Activated naive CD8-positive, alpha-beta T cell treated with anti-CD3 and anti-CD28 coated beads for 36 hours (primary cell): ENCODE measurements around the gene DAZ3. TPM values are rescaled to one million over a fixed set of nuclear protein-coding genes. Genes with fewer than 3 reads are reported as not detected.
"Not testable (repeated sequence)": the region's sequence is repeated elsewhere in the genome, so short reads cannot be mapped to it uniquely, and the experiment has no call there.

Experiments
- DNase-seq: peaks from one replicate; pipeline ENCODE4 v3.0.0; 2021
- H3K27ac Mint-ChIP-seq: one replicate; pipeline ENCODE4 v1.8.0; 2022; ENCODE audit warnings: mild to moderate bottlenecking, moderate library complexity, mixed read lengths
- H3K27me3 Mint-ChIP-seq: one replicate; pipeline ENCODE4 v1.8.0; 2022; ENCODE audit warnings: mild to moderate bottlenecking, mixed read lengths
- H3K36me3 Mint-ChIP-seq: one replicate; pipeline ENCODE4 v1.8.0; 2021; ENCODE audit warnings: mild to moderate bottlenecking, mixed read lengths
- H3K4me1 Mint-ChIP-seq: one replicate; pipeline ENCODE4 v1.8.0; 2021; ENCODE audit warnings: mixed read lengths
- H3K4me3 Mint-ChIP-seq: one replicate; pipeline ENCODE4 v1.8.0; 2022; ENCODE audit warnings: mild to moderate bottlenecking, moderate library complexity, mixed read lengths
- H3K9me3 Mint-ChIP-seq: one replicate; pipeline ENCODE4 v1.8.0; 2022; ENCODE audit warnings: mixed read lengths
- total RNA-seq, 2 experiments: library from RNA; stranded (reverse); gene quantifications; one replicate each; pipeline ENCODE4 v1.2.3, GENCODE V29; 2021

DAZ3 gene, protein sequence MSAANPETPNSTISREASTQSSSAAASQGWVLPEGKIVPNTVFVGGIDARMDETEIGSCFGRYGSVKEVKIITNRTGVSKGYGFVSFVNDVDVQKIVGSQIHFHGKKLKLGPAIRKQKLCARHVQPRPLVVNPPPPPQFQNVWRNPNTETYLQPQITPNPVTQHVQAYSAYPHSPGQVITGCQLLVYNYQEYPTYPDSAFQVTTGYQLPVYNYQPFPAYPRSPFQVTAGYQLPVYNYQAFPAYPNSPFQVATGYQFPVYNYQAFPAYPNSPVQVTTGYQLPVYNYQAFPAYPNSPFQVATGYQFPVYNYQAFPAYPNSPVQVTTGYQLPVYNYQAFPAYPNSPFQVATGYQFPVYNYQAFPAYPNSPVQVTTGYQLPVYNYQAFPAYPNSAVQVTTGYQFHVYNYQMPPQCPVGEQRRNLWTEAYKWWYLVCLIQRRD
- total RNA-seq = not detected

DNA sequence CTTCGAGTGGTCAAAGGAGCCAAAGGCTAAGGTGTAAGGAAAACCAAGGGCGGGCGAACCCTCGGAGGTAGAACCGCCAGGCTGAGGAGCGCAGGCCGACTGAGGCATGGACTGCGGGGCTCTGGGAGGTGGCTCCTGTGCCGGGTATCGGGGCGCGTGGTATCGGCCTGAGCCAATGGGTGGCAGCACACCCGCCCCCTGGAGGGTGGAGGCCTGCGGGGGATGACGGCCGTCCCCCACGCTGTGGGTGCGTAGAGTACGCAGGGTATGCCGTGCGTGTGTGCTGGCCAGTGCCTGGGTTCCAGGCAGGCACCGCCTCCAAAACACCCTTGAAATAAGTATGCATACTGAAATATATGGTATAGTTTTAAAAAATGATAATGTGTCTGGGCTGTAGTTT, at the start of gene DAZ3:
Gene DAZ3 (minus strand): TSS at position 101 of the 400 bp plus-strand sequence. CDS start 208 bp downstream, outside the sequence.
- not testable (repeated sequence) for DNase-seq, H3K27ac Mint-ChIP-seq

DNA sequence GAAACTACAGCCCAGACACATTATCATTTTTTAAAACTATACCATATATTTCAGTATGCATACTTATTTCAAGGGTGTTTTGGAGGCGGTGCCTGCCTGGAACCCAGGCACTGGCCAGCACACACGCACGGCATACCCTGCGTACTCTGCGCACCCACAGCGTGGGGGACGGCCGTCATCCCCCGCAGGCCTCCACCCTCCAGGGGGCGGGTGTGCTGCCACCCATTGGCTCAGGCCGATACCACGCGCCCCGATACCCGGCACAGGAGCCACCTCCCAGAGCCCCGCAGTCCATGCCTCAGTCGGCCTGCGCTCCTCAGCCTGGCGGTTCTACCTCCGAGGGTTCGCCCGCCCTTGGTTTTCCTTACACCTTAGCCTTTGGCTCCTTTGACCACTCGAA, 20.4 kb upstream of the DAZ3 start, which contains the start of gene DAZ4:
Gene DAZ4 (plus strand): TSS at position 301 of the 400 bp plus-strand sequence. CDS start 208 bp downstream, outside the sequence.
- H3K36me3 Mint-ChIP-seq, H3K4me1 Mint-ChIP-seq, H3K27ac Mint-ChIP-seq, H3K9me3 Mint-ChIP-seq, DNase-seq, H3K27me3 Mint-ChIP-seq, H3K4me3 Mint-ChIP-seq: not testable (repeated sequence)

More for the DNA sequence above, at the start of gene DAZ3:
- not testable (repeated sequence) for H3K27me3 Mint-ChIP-seq, H3K9me3 Mint-ChIP-seq, H3K4me1 Mint-ChIP-seq, H3K36me3 Mint-ChIP-seq, H3K4me3 Mint-ChIP-seq

DNA sequence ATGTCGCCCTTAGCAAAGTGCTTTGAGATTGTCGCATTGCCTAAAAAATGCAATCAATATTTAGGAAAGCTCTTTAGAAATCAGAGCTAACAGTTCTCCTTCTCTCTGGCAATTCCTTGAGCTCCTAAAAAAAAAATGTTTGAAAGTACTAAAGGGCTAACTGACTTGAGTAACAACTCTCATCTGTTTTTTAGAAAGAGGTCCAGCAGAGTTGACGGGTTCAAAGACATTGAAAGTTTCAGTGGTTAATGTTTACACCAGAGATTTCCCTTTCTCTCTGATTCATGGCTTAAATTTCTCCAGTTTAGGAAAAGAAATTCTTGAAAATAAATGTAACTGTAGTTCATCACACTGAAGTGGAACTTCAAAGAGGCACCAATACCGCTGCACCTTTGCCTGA, 11.9 kb upstream of the DAZ3 start:
- not testable (repeated sequence) for H3K27ac Mint-ChIP-seq, H3K36me3 Mint-ChIP-seq, DNase-seq, H3K4me1 Mint-ChIP-seq, H3K27me3 Mint-ChIP-seq, H3K4me3 Mint-ChIP-seq, H3K9me3 Mint-ChIP-seq

DNA sequence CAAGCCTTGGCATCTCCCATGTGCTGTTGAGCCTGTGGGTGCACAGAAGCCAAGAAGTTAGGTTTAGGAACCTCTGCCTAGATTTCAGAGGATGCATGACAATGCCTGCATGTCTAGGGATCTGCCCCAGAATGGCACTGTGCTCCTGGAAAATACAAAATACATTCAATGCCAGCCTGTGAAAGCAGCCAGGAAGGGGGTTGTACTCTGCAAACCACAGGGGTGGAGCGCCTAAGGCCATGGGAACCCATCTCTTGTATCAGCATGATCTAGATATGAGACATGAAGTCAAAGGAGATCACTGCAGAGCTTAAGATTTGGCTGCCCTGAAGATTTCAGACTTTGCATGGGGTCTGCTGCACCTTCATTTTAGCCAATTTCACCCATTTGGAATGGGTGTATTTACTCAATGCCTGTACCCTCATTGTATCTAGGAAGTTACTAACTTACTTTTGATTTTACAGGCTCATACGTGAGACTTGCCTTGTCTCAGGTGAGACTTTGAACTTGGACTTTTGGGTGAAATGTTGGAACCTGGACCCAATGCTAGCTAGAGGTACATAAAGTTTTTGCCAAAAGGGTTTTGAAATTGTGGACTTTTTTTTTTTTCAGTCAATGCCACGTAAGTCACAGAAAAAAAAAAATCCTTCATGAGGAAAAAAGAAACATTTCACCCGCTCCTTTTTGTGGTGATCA, 11.1 kb upstream of the DAZ3 start:
- H3K4me1 Mint-ChIP-seq, H3K27me3 Mint-ChIP-seq, H3K36me3 Mint-ChIP-seq, DNase-seq, H3K4me3 Mint-ChIP-seq, H3K9me3 Mint-ChIP-seq, H3K27ac Mint-ChIP-seq: not testable (repeated sequence)

DNA sequence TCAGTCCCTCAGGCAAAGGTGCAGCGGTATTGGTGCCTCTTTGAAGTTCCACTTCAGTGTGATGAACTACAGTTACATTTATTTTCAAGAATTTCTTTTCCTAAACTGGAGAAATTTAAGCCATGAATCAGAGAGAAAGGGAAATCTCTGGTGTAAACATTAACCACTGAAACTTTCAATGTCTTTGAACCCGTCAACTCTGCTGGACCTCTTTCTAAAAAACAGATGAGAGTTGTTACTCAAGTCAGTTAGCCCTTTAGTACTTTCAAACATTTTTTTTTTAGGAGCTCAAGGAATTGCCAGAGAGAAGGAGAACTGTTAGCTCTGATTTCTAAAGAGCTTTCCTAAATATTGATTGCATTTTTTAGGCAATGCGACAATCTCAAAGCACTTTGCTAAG, 8.6 kb upstream of the DAZ3 start:
- H3K4me1 Mint-ChIP-seq, H3K4me3 Mint-ChIP-seq, DNase-seq, H3K9me3 Mint-ChIP-seq, H3K27ac Mint-ChIP-seq, H3K27me3 Mint-ChIP-seq, H3K36me3 Mint-ChIP-seq: not testable (repeated sequence)

Other genes with a start within 250 kb of the DAZ3 start
- gene BPY2B, start 195.4 kb downstream of the DAZ3 start, total RNA-seq = not detected
- not detected for gene DAZ4, start 20.5 kb upstream of the DAZ3 start, total RNA-seq
- not detected for gene BPY2C, start 238.7 kb upstream of the DAZ3 start, total RNA-seq